CD14-positive monocyte (primary cell): ENCODE data around the gene ERBB4. TPM values are rescaled to one million over a fixed set of nuclear protein-coding genes. Genes with fewer than 3 reads are reported as not detected.

Source experiments
- DNase-seq, 3 donors: peaks; one replicate each; pipeline ENCODE4 v3.0.0-alpha.2; 2011 to 2022
- H2AFZ ChIP-seq: 2 replicates; pipeline ENCODE4 v1.6.0; 2012; ENCODE audit warnings: mild to moderate bottlenecking, low read depth, low read length, inconsistent platforms; ENCODE audit not compliant: insufficient read depth, poor library complexity, severe bottlenecking
- H3K27ac ChIP-seq, 2 donors: 1 replicate in 1 of 2; 2 replicates in 1 of 2; pipeline ENCODE4 v1.5.1; 2012 to 2013; ENCODE audit warnings: low read length in 2 of 2, control low read depth in 1 of 2, inconsistent platforms in 1 of 2, low read depth in 1 of 2, mild to moderate bottlenecking in 1 of 2
- H3K27me3 ChIP-seq, 2 donors: one replicate each; pipeline versions ENCODE4 v1.6.0 to v1.6.1; 2011 to 2013; ENCODE audit warnings: low read length in 2 of 2; ENCODE audit not compliant: control insufficient read depth in 2 of 2, insufficient read depth in 2 of 2
- H3K36me3 ChIP-seq, 2 donors: replicated peaks in 1 of 2; 1 replicate in 1 of 2; 2 replicates in 1 of 2; pipeline versions ENCODE4 v1.5.1 to v1.6.1; 2012 to 2013; ENCODE audit warnings: low read length in 2 of 2, control low read depth in 1 of 2, inconsistent platforms in 1 of 2, mild to moderate bottlenecking in 1 of 2; ENCODE audit not compliant: insufficient read depth in 2 of 2, control insufficient read depth in 1 of 2
- H3K4me1 ChIP-seq, 2 donors: 1 replicate in 1 of 2; 2 replicates in 1 of 2; pipeline versions ENCODE4 v1.5.1 to v1.6.1; 2012 to 2013; ENCODE audit warnings: low read length in 2 of 2, control low read depth in 1 of 2, inconsistent platforms in 1 of 2, mild to moderate bottlenecking in 1 of 2, moderate library complexity in 1 of 2; ENCODE audit not compliant: insufficient read depth in 2 of 2, control insufficient read depth in 1 of 2
- H3K4me2 ChIP-seq: replicated peaks from 2 replicates; pipeline ENCODE3; 2012; ENCODE audit warnings: low read length, moderate library complexity, mild to moderate bottlenecking; ENCODE audit not compliant: poor library complexity, severe bottlenecking; ENCODE audit errors: extremely low read depth
- H3K4me3 ChIP-seq, 3 experiments: fragments of 200-600 bp in 1 of 3; sonication (generic) in 1 of 3; replicated peaks in 1 of 3; 1 replicate in 2 of 3; 2 replicates in 1 of 3; pipeline ENCODE4 v1.5.1; 2011 to 2013; ENCODE audit warnings: low read length in 3 of 3, mild to moderate bottlenecking in 3 of 3, control low read depth in 2 of 3, low read depth in 2 of 3, inconsistent platforms in 1 of 3, moderate library complexity in 1 of 3
- H3K79me2 ChIP-seq: 2 replicates; pipeline ENCODE4 v1.6.0; 2012; ENCODE audit warnings: mild to moderate bottlenecking, control low read depth, inconsistent platforms, low read length, moderate library complexity; ENCODE audit not compliant: insufficient read depth
- H3K9ac ChIP-seq: 2 replicates; pipeline ENCODE4 v1.6.0; 2017; ENCODE audit warnings: low read length, mild to moderate bottlenecking; ENCODE audit not compliant: insufficient read depth, poor library complexity, severe bottlenecking
- H3K9me3 ChIP-seq, 2 donors: replicated peaks in 1 of 2; 1 replicate in 1 of 2; 2 replicates in 1 of 2; pipeline versions ENCODE4 v1.5.1 to v1.6.1; 2012 to 2013; ENCODE audit warnings: low read length in 2 of 2, control low read depth in 1 of 2; ENCODE audit not compliant: control insufficient read depth in 1 of 2, insufficient read depth in 1 of 2
- H4K20me1 ChIP-seq: 2 replicates; pipeline ENCODE4 v1.6.0; 2012; ENCODE audit warnings: mild to moderate bottlenecking, low read length, control low read depth, moderate library complexity; ENCODE audit not compliant: insufficient read depth
- H3K27ac Mint-ChIP-seq, 7 donors: one replicate each; pipeline ENCODE4 v1.8.0; 2020; ENCODE audit warnings: mild to moderate bottlenecking in 7 of 7, mixed read lengths in 7 of 7, moderate library complexity in 6 of 7, inconsistent platforms in 2 of 7
- H3K27me3 Mint-ChIP-seq, 3 donors: one replicate each; pipeline ENCODE4 v1.8.0; 2021 to 2022; ENCODE audit warnings: low read depth in 3 of 3, mild to moderate bottlenecking in 3 of 3, mixed read lengths in 3 of 3, moderate library complexity in 3 of 3, inconsistent platforms in 1 of 3
- H3K36me3 Mint-ChIP-seq, 2 donors: one replicate each; pipeline ENCODE4 v1.8.0; 2020; ENCODE audit warnings: mixed read lengths in 2 of 2, inconsistent platforms in 1 of 2, mild to moderate bottlenecking in 1 of 2
- H3K4me1 Mint-ChIP-seq: one replicate; pipeline ENCODE4 v1.8.0; 2020; ENCODE audit warnings: mild to moderate bottlenecking, mixed read lengths
- H3K4me3 Mint-ChIP-seq, 2 donors: one replicate each; pipeline ENCODE4 v1.8.0; 2020; ENCODE audit warnings: mild to moderate bottlenecking in 2 of 2, mixed read lengths in 2 of 2, moderate library complexity in 1 of 2
- H3K9me3 Mint-ChIP-seq, 7 donors: one replicate each; pipeline ENCODE4 v1.8.0; 2020 to 2022; ENCODE audit warnings: mixed read lengths in 7 of 7, mild to moderate bottlenecking in 6 of 7, moderate library complexity in 6 of 7, inconsistent platforms in 2 of 7
- CTCF ChIP-seq: fragments of 200-600 bp; IDR thresholded peaks from one replicate; pipeline ENCODE4 v1.8.0; 2022; ENCODE audit warnings: antibody characterized with exemption, mild to moderate bottlenecking
- WGBS: methylation state at CpG from one replicate; pipeline ENCODE4 v1.1.5; 2013; ENCODE audit warnings: missing lambda C conversion rate; ENCODE audit not compliant: insufficient coverage; 5-methylcytosine and 5-hydroxymethylcytosine counted together
- intact Hi-C, 2 donors: fragments of 100-400 bp; cut with micrococcal nuclease; formaldehyde crosslinking; loops; one replicate each; pipeline versions ENCODE4 v1.15.0 to v1.15.1; 2023
- polyA plus RNA-seq, 3 donors: library from polyadenylated mRNA; depleted of rRNA in 1 of 3; unstranded in 2 of 3; stranded (reverse) in 1 of 3; fragments of 300-500 nt in 2 of 3; fragments of >200 nt in 1 of 3; fragmentation: Illumina TruSeq in 2 of 3; gene quantifications; 1 replicate in 2 of 3; 2 replicates in 1 of 3; pipeline ENCODE4 v1.2.3, GENCODE V29; 2012 to 2021

ERBB4 gene
- polyA plus RNA-seq, 3 donors = not detected

DNA sequence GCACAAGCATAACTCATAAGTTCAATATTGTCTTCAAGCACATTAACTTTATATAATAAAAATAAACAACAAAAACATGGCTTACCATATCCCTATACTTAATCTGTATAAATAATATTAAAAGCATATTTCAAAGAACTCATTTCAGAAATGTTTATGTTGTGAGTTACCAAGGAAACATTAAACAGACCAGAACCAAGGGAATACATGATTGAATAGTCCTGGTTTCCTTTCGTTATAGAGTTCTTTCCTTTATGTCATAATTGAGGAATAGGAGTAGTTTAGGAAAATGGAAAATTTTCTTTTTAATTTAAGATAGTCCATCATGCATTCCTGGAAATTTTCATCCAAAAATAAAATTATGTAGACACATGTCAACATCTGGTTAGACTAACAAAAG lies 343.0 kb downstream of the ERBB4 start:
- peaks cover 0 to 1% (median 0%) of the 10 kb centered on the region in 3 donors for H3K27me3 Mint-ChIP-seq
- Histone ChIP-seq H3K9ac (no peak overlapping the region), H3K36me3 (no peaks in the 10 kb centered on the region), H3K4me2 (no peak overlapping the region), H4K20me1 (no peaks in the 10 kb centered on the region), H2AFZ (no peak overlapping the region), H3K9me3 (no peaks in the 10 kb centered on the region), H3K4me1 (no peaks in the 10 kb centered on the region), H3K27ac (no peak overlapping the region), H3K79me2 (no peaks in the 10 kb centered on the region), H3K4me3 (no peak overlapping the region), H3K27me3 (no peaks in the 10 kb centered on the region)
- H3K4me3 Mint-ChIP-seq = no peak overlapping the region
- H3K27ac Mint-ChIP-seq = no peak overlapping the region
- H3K4me1 Mint-ChIP-seq = no peaks in the 10 kb centered on the region
- TF ChIP-seq CTCF = no peak
- WGBS = no CpG with 5 or more reads among the region's 1 CpG
- intact Hi-C loops = no loop called here
- H3K9me3 Mint-ChIP-seq = no peaks in the 10 kb centered on the region
- no peak for DNase-seq
- H3K36me3 Mint-ChIP-seq = no peaks in the 10 kb centered on the region

DNA sequence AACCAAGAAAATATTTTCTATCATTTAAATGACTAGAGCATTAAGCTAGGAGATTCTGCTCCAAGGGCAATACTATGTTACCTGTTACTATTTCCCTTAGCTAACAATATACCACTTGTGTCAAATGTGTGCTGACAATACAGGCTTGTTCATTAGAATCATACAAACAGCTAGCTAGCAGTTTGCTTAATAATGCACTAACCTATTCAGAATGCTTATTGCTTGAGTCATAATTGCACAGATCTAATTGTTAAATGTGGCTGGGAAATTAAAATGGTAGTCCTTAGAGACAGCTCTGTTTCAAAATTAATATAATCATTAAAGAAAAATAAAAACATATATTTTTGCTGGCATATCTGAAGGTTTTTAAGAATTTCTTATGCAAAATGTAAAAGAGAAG lies 344.2 kb downstream of the ERBB4 start:
- Histone ChIP-seq H4K20me1 (no peaks in the 10 kb centered on the region), H3K4me3 (no peak overlapping the region), H3K4me2 (no peak overlapping the region), H3K36me3 (no peaks in the 10 kb centered on the region), H3K9me3 (no peaks in the 10 kb centered on the region), H3K4me1 (no peaks in the 10 kb centered on the region), H3K27me3 (no peaks in the 10 kb centered on the region), H3K9ac (no peak overlapping the region), H3K79me2 (no peaks in the 10 kb centered on the region), H3K27ac (no peak overlapping the region), H2AFZ (no peak overlapping the region)
- intact Hi-C loops = no loop called here
- no peak for TF ChIP-seq CTCF
- H3K27me3 Mint-ChIP-seq = peaks cover 0 to 1% (median 0%) of the 10 kb centered on the region in 3 donors
- H3K4me1 Mint-ChIP-seq = no peaks in the 10 kb centered on the region
- H3K4me3 Mint-ChIP-seq = no peak overlapping the region
- no peaks in the 10 kb centered on the region for H3K36me3 Mint-ChIP-seq
- peaks cover 0 to 1% (median 0%) of the 10 kb centered on the region in 7 donors for H3K9me3 Mint-ChIP-seq
- DNase-seq = no peak
- H3K27ac Mint-ChIP-seq = no peak overlapping the region
